ENCODE data around the gene STT3A. TPM values are rescaled to one million over a fixed set of nuclear protein-coding genes. Genes with fewer than 3 reads are reported as not detected.
A peak's percentile ranks its signal among the peaks of the same experiment; 100 is the strongest.

STT3A gene
- total and polyA plus RNA-seq, 2 of the 13 experiments (the other 11 are each of a cell fraction or from before 2014, with no cell fraction given) = 229 to 319 TPM

DNA sequence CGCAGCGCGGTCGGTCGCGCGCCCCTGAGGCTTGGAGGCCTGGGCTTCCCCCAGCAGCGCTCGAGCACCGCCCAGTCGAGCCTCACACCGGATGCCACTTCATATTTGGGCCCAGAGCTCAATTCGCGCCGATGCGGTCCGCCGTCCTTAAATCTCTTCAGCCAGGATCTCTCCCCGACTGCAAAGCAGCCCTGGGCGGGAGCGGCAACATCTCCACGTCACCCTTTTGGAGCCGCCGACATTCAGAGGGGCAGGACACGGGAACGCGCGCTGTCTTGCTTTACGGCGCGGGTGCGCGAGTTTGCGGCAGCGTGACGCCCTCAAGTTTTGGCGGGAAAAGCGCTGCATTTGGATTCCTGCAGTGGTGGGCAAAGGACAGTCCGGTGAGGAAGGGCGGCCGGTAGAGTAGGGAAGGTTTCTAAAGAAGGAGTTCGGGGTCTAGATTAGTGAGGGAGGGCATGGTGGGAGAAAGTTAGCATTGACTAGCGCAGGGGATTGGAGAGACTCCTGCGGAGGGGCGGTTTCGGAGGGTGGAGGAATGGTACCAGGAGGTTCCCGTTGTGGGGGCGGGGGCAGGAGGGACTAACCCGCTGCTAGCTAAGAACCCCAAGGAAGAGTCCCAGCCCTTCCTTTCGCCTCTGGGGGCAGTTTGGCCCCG, 33.1 kb downstream of the STT3A start (continued):
- TF ChIP-seq MZF1 (CRISPR knock-in tag; IDR thresholded peaks at IDR 0.05; ENCODE audit: borderline replicate concordance) (no peak; the same call in 1 of the 2 replicates), KAT2B (IDR thresholded peaks at IDR 0.05; ENCODE audit: borderline replicate concordance, low read depth, low read length) (no peak), SNAPC2 (CRISPR knock-in tag; IDR thresholded peaks at IDR 0.05) (peak; percentile 66; the same call in 1 of the 2 replicates), TOE1 (CRISPR knock-in tag; IDR thresholded peaks at IDR 0.05) (no peak), NR3C1 (CRISPR knock-in tag; IDR thresholded peaks at IDR 0.05) (no peak), SOX13 (IDR thresholded peaks at IDR 0.05) (peak; percentile 3; the same call in 1 of the 2 replicates), SOX13 (CRISPR knock-in tag; conservative IDR thresholded peaks at IDR 0.05 in 1 of 2, IDR thresholded peaks at IDR 0.05 in 1 of 2) (no peak), ZNF207 (IDR thresholded peaks at IDR 0.05; ENCODE audit: borderline replicate concordance) (no peak), GATAD2A (CRISPR knock-in tag; IDR thresholded peaks at IDR 0.05) (no peak; the same call in 1 of the 2 replicates), TBP (CRISPR knock-in tag; IDR thresholded peaks at IDR 0.05) (0 out of 2 replicates have a peak, but pooled peaks have one; percentile 75), HOXA9 (CRISPR knock-in tag; IDR thresholded peaks at IDR 0.05; ENCODE audit: borderline replicate concordance) (peak; percentile 95), ZNF747 (CRISPR knock-in tag; IDR thresholded peaks at IDR 0.05; ENCODE audit: borderline replicate concordance) (no peak; the same call in 1 of the 2 replicates), ZKSCAN8 (CRISPR knock-in tag; IDR thresholded peaks at IDR 0.05; ENCODE audit: borderline replicate concordance) (no peak; the same call in 1 of the 2 replicates), SYNCRIP (IDR thresholded peaks at IDR 0.05; ENCODE audit: insufficient read depth, low read depth, low read length) (no peak), ZBTB7B (CRISPR knock-in tag; IDR thresholded peaks at IDR 0.05) (peak; percentile 75), MAFF (IDR thresholded peaks at IDR 0.05; ENCODE audit: low read depth, low read length) (no peak), REL (CRISPR knock-in tag; conservative IDR thresholded peaks at IDR 0.05) (peak; percentile 96), SRSF1 (optimal IDR thresholded peaks at IDR 0.05; ENCODE audit: low read depth, low read length) (peak; percentile 94), TAF15 (IDR thresholded peaks at IDR 0.05; ENCODE audit: low read depth, low read length, poor library complexity, severe bottlenecking) (peak; percentile 78), ZFY (CRISPR knock-in tag; IDR thresholded peaks at IDR 0.05) (peak; percentile 98), ATF1 (CRISPR knock-in tag; IDR thresholded peaks at IDR 0.05) (0 out of 2 replicates have a peak, but pooled peaks have one; percentile 47), ATF7-NPFF (CRISPR knock-in tag; IDR thresholded peaks at IDR 0.05; ENCODE audit: low read depth) (peak; percentile 96), SP5 (CRISPR knock-in tag; IDR thresholded peaks at IDR 0.05; ENCODE audit: borderline replicate concordance, low read depth) (no peak; the same call in 1 of the 2 replicates), HHEX (CRISPR knock-in tag; IDR thresholded peaks at IDR 0.05) (no peak), ZBTB42 (CRISPR knock-in tag; IDR thresholded peaks at IDR 0.05) (peak; percentile 54; the same call in 1 of the 2 replicates), ZSCAN9 (CRISPR knock-in tag; IDR thresholded peaks at IDR 0.05; ENCODE audit: borderline replicate concordance) (peak; percentile 77; the same call in 1 of the 2 replicates), ELF3 (CRISPR knock-in tag; IDR thresholded peaks at IDR 0.05) (peak; percentile 44), MIXL1 (CRISPR knock-in tag; IDR thresholded peaks at IDR 0.05) (peak; percentile 44; the same call in 1 of the 2 replicates), MTA1 (CRISPR knock-in tag; IDR thresholded peaks at IDR 0.05; ENCODE audit: borderline replicate concordance) (peak; percentile 65; the same call in 1 of the 2 replicates), CC2D1A (CRISPR knock-in tag; IDR thresholded peaks at IDR 0.05) (no peak; the same call in 1 of the 2 replicates)
- TF ChIP-seq, protein P1, sequence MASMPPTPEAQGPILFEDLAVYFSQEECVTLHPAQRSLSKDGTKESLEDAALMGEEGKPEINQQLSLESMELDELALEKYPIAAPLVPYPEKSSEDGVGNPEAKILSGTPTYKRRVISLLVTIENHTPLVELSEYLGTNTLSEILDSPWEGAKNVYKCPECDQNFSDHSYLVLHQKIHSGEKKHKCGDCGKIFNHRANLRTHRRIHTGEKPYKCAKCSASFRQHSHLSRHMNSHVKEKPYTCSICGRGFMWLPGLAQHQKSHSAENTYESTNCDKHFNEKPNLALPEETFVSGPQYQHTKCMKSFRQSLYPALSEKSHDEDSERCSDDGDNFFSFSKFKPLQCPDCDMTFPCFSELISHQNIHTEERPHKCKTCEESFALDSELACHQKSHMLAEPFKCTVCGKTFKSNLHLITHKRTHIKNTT (CRISPR knock-in tag; IDR thresholded peaks at IDR 0.05) = no peak
- TF ChIP-seq, protein P2, sequence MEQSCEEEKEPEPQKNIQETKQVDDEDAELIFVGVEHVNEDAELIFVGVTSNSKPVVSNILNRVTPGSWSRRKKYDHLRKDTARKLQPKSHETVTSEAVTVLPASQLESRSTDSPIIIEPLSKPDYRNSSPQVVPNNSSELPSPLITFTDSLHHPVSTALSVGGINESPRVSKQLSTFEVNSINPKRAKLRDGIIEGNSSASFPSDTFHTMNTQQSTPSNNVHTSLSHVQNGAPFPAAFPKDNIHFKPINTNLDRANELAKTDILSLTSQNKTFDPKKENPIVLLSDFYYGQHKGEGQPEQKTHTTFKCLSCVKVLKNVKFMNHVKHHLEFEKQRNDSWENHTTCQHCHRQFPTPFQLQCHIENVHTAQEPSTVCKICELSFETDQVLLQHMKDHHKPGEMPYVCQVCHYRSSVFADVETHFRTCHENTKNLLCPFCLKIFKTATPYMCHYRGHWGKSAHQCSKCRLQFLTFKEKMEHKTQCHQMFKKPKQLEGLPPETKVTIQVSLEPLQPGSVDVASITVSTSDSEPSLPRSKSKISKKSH (CRISPR knock-in tag; IDR thresholded peaks at IDR 0.05; ENCODE audit: borderline replicate concordance) = peak; percentile 72
